ENCODE results near the gene OXCT2.

- TF ChIP-seq EZH2 (IDR thresholded peaks at IDR 0.05; ENCODE audit: insufficient read depth, poor library complexity, severe bottlenecking): no peak
- TF ChIP-seq EZH2phosphoT487 (IDR thresholded peaks at IDR 0.05; ENCODE audit: insufficient read depth, low read depth): no peak
Measured at GRCh38 chr1:39735731-39736130, 35.4 kb downstream of the OXCT2 start.
